Endothelial cell of umbilical vein (primary cell): ENCODE data around the gene ZDHHC11. TPM values are rescaled to one million over a fixed set of nuclear protein-coding genes. Genes with fewer than 3 reads are reported as not detected.
"Not testable (repeated sequence)": the region's sequence is repeated elsewhere in the genome, so short reads cannot be mapped to it uniquely, and the experiment has no call there.

Experiments used
- BruUV-seq: library from RNA; stranded (reverse); fragments of 400-500 nt; replicated peaks from 2 replicates; lab custom pipeline; 2021; lab: Mats Ljungman, UMichigan
- CTCF ChIA-PET: fragments of 300-600, 350-600 bp; sonication (Branson Sonifier 250); formaldehyde crosslinking; loops from one replicate; lab custom pipeline; 2021; ENCODE audit warnings: antibody characterized with exemption, inconsistent platforms; lab: Charles Lee
- POLR2A ChIA-PET: fragments of 300-600, 350-600 bp; sonication (Branson Sonifier 250); formaldehyde crosslinking; loops from one replicate; lab custom pipeline; 2021; ENCODE audit warnings: antibody characterized with exemption, inconsistent platforms; lab: Charles Lee
- DNase-seq: peaks from one replicate; pipeline ENCODE4 v3.0.0-alpha.2; 2011; ENCODE audit warnings: low read depth, low spot score
- FAIRE-seq: peaks from 2 replicates; lab custom pipeline; 2011; peaks lifted over from hg19 to GRCh38; lab: Jason Lieb, UNC
- H2AFZ ChIP-seq: 2 replicates; pipeline ENCODE4 v1.6.0; 2012; ENCODE audit warnings: low read depth, low read length, control low read depth, inconsistent platforms
- H3K27ac ChIP-seq: 2 replicates; pipeline ENCODE4 v1.5.1; 2011; ENCODE audit warnings: low read depth, mild to moderate bottlenecking, control low read depth, low read length, moderate library complexity; ENCODE audit not compliant: insufficient read depth
- H3K27me3 ChIP-seq, 2 experiments: 2 replicates each; pipeline versions ENCODE4 v1.6.0 to v1.6.1; 2011; ENCODE audit warnings: low read length in 2 of 2, mixed read lengths in 1 of 2; ENCODE audit not compliant: control insufficient read depth in 2 of 2, insufficient read depth in 2 of 2
- H3K36me3 ChIP-seq, 2 experiments: 2 replicates in 1 of 2; 3 replicates in 1 of 2; pipeline ENCODE4 v1.5.1; 2011; ENCODE audit warnings: low read length in 2 of 2, mild to moderate bottlenecking in 1 of 2, moderate library complexity in 1 of 2; ENCODE audit not compliant: control insufficient read depth in 2 of 2, insufficient read depth in 2 of 2; ENCODE audit errors: extremely low read depth in 1 of 2
- H3K4me1 ChIP-seq: 3 replicates; pipeline ENCODE4 v1.5.1; 2011; ENCODE audit warnings: mild to moderate bottlenecking, low read length; ENCODE audit not compliant: control insufficient read depth, insufficient read depth; ENCODE audit errors: extremely low read depth
- H3K4me2 ChIP-seq: 2 replicates; pipeline ENCODE4 v1.6.1; 2011; ENCODE audit warnings: low read length, control low read depth, mixed read lengths; ENCODE audit not compliant: insufficient read depth
- H3K4me3 ChIP-seq, 3 experiments: fragments of 200-600 bp in 1 of 3; sonication (generic), shearing (Covaris generic) in 1 of 3; replicated peaks in 1 of 3; 2 replicates each; pipeline ENCODE4 v1.5.1; 2011 to 2016; ENCODE audit warnings: control low read depth in 3 of 3, low read length in 3 of 3, mild to moderate bottlenecking in 2 of 3, inconsistent platforms in 1 of 3, low read depth in 1 of 3, moderate library complexity in 1 of 3; ENCODE audit not compliant: insufficient read depth in 1 of 3
- H3K79me2 ChIP-seq: 2 replicates; pipeline ENCODE4 v1.6.0; 2012; ENCODE audit warnings: low read length, inconsistent platforms; ENCODE audit not compliant: control insufficient read depth, insufficient read depth
- H3K9ac ChIP-seq: replicated peaks from 2 replicates; pipeline ENCODE3; 2011; ENCODE audit warnings: low read length, control low read depth; ENCODE audit not compliant: insufficient read depth; ENCODE audit errors: extremely low read depth
- H3K9me1 ChIP-seq: replicated peaks from 3 replicates; pipeline ENCODE4 v1.6.0; 2011; ENCODE audit warnings: mild to moderate bottlenecking, low read length; ENCODE audit not compliant: control insufficient read depth, insufficient read depth; ENCODE audit errors: extremely low read depth
- H3K9me3 ChIP-seq: replicated peaks from 2 replicates; pipeline ENCODE4 v1.5.1; 2012; ENCODE audit warnings: low read length, inconsistent platforms; ENCODE audit not compliant: control insufficient read depth, insufficient read depth
- H4K20me1 ChIP-seq: replicated peaks from 2 replicates; pipeline ENCODE3; 2011; ENCODE audit warnings: mild to moderate bottlenecking, low read length; ENCODE audit not compliant: control insufficient read depth, insufficient read depth; ENCODE audit errors: extremely low read depth
- dilution Hi-C: fragments of 300-500 bp; cut with MboI; formaldehyde crosslinking; loops from one replicate; pipeline ENCODE4 v1.15.0; 2019; ENCODE audit warnings: low sequenced_read_pairs; ENCODE audit not compliant: extremely low pct_ligation_motif_present
- intact Hi-C: fragments of 100-400 bp; cut with micrococcal nuclease; formaldehyde crosslinking; loops from one replicate; pipeline ENCODE4 v1.10.0; 2022
- polyA plus RNA-seq, 4 experiments: library from polyadenylated mRNA; depleted of rRNA in 3 of 4; stranded (reverse) in 3 of 4; unstranded in 1 of 4; fragments of >200 nt; gene quantifications; 2 replicates each; pipeline versions ENCODE4 v1.2.1 to v1.2.3, GENCODE V29; 2011 to 2012; ENCODE audit warnings: missing spikeins in 1 of 4
- total RNA-seq: library from RNA; stranded (reverse); gene quantifications from 2 replicates; pipeline ENCODE4 v1.2.3, GENCODE V29; 2021
- TF ChIP-seq, protein P1 (sequence below): IDR thresholded peaks from 2 replicates; pipeline ENCODE4 v1.6.1; 2011; ENCODE audit not compliant: insufficient read depth, insufficient read length

ZDHHC11 gene
- total and polyA plus RNA-seq, 2 donors (not counting 3 experiments of a cell fraction or from before 2014, with no cell fraction given), result 0.35 to 4.4 TPM

DNA sequence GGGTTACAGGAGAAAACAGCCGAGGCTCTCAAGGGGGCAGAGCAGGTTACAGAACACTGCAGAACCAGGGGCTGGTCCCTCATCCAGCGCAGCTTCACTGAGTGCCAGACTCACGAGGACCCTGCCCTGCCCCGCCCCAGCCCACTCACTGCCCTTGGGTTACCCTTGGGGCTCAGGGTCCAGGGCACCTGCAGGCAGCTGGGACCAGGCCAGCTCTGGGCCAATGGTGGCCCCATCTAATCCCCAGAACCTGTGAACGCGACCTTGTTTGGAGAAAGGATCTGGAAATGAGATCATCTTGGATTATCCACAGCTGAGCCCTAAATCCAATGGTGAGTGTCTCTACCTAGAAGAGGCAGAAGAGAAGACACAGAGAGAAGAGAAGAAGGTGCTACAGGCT is 72.4 kb downstream of the ZDHHC11 start:
- FAIRE-seq, dilution Hi-C loops, H3K36me3 ChIP-seq, H4K20me1 ChIP-seq, H3K4me1 ChIP-seq, H3K9ac ChIP-seq, H3K27me3 ChIP-seq, CTCF ChIA-PET, H3K9me1 ChIP-seq, DNase-seq, H3K27ac ChIP-seq, POLR2A ChIA-PET, H2AFZ ChIP-seq, BruUV-seq, H3K4me3 ChIP-seq, H3K4me2 ChIP-seq, H3K79me2 ChIP-seq, intact Hi-C loops, H3K9me3 ChIP-seq: not testable (repeated sequence)

DNA sequence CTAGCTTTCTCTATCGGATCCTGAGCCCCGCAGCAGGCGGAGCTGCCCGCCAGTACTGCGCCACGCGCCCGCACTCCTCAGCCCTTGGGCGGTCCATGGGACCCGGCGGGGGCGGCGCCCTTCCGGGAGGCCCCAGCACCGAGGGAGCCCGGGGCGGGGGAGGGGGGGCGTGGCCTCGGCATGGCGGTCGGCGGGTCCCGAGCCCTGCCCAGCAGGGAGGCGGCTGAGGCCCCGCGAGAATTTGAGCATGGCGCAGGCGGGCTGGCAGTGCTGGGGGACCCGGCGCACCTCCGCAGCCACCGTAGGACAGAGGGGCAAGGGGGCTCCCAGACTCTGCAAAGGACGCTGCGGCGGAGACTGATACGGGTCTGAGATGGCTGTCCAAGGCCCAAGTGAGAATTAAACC is 73.0 kb downstream of the ZDHHC11 start:
- no peak overlapping the region for H3K9ac ChIP-seq
- H3K36me3 ChIP-seq, result no peaks in the 10 kb centered on the region
- TF ChIP-seq, protein P1, sequence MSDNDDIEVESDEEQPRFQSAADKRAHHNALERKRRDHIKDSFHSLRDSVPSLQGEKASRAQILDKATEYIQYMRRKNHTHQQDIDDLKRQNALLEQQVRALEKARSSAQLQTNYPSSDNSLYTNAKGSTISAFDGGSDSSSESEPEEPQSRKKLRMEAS, result no peak
- H3K27ac ChIP-seq, result no peak overlapping the region
- no peak overlapping the region for H2AFZ ChIP-seq
- H3K79me2 ChIP-seq, result no peaks in the 10 kb centered on the region
- no TSS peak for BruUV-seq
- DNase-seq, result no peak
- ChIA-PET POLR2A (no interaction called here), CTCF (no interaction called here)
- no peaks in the 10 kb centered on the region for H3K9me1 ChIP-seq
- dilution Hi-C loops (no loop called here), intact Hi-C loops (no loop called here)
- no peaks in the 10 kb centered on the region for H3K4me1 ChIP-seq
- no peak for FAIRE-seq
- no peaks in the 10 kb centered on the region for H3K27me3 ChIP-seq
- no peak overlapping the region for H3K4me3 ChIP-seq
- no peaks in the 10 kb centered on the region for H4K20me1 ChIP-seq
- H3K9me3 ChIP-seq, result no peaks in the 10 kb centered on the region
- H3K4me2 ChIP-seq, result no peak overlapping the region
